ENCODE data around the gene GNAQ. TPM values are rescaled to one million over a fixed set of nuclear protein-coding genes. Genes with fewer than 3 reads are reported as not detected.
"Not testable (repeated sequence)": the region's sequence is repeated elsewhere in the genome, so short reads cannot be mapped to it uniquely, and the experiment has no call there.

GNAQ gene
- total RNA-seq, 4 donors from 2014 or later, result 13.1 to 19.7 (median 16.4) TPM

DNA sequence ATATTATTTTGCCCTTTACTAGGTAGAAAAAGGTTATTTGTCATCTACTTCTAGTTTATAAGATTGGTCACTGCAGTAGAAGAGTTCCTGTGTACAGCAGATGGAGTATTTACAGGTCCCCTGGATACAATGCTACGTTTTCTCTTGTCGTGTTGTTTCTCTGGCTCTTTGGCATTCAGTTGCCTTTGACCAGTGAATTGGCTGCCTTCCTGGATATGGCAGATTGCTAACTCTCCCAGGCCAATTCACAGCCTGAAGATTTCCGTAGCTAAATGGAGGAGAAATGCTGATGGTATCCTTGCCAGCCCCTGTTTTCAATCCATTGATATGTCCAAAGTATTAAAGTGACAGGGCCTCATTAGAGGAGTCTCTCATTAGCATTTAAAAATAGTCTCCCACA, 32.5 kb upstream of the GNAQ start:
- intact Hi-C loops (cut with DNase I; ENCODE audit: low total_unique reads), result no loop called here
- TF ChIP-seq, protein P1, sequence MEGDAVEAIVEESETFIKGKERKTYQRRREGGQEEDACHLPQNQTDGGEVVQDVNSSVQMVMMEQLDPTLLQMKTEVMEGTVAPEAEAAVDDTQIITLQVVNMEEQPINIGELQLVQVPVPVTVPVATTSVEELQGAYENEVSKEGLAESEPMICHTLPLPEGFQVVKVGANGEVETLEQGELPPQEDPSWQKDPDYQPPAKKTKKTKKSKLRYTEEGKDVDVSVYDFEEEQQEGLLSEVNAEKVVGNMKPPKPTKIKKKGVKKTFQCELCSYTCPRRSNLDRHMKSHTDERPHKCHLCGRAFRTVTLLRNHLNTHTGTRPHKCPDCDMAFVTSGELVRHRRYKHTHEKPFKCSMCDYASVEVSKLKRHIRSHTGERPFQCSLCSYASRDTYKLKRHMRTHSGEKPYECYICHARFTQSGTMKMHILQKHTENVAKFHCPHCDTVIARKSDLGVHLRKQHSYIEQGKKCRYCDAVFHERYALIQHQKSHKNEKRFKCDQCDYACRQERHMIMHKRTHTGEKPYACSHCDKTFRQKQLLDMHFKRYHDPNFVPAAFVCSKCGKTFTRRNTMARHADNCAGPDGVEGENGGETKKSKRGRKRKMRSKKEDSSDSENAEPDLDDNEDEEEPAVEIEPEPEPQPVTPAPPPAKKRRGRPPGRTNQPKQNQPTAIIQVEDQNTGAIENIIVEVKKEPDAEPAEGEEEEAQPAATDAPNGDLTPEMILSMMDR (IDR thresholded peaks at IDR 0.05), result no peak
- TF ChIP-seq POLR2A (IDR thresholded peaks at IDR 0.05), result no peak
- WGBS, 2 donors, result 42 to 62% methylated on average over 3 of the region's 3 CpGs
- no peak overlapping the region for H3K4me3 ChIP-seq (ENCODE audit: low read depth, poor library complexity, severe bottlenecking)
- DNase-seq (ENCODE audit: low spot score in 2 of 2), result no peak

DNA sequence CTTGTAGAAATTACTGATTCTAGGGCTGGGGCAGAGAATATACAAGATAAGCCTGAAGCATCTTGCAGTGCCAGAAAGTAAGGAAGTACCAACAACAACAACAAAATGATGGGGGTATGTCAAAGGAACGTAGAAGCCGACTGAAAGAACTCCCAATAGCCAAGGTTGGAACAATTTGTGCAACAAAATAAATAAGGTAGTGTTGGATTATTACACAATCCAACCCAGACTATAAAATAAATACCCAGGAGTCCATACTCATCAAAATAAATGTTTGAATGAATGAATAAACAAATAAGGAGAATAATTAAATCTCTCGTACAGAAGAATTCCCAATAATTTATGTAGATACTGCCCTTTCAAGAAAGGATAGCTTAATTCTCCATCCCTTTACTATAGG, 31.1 kb upstream of the GNAQ start:
- intact Hi-C loops (cut with DNase I; ENCODE audit: low total_unique reads), result no loop called here
- 97% methylated on average over 3 of the region's 3 CpGs for WGBS, 2 donors
- H3K4me3 ChIP-seq (ENCODE audit: low read depth, poor library complexity, severe bottlenecking), result no peak overlapping the region
- TF ChIP-seq, protein P1 (IDR thresholded peaks at IDR 0.05), result no peak
- TF ChIP-seq POLR2A (IDR thresholded peaks at IDR 0.05), result no peak
- no peak for DNase-seq (ENCODE audit: low spot score in 2 of 2)

DNA sequence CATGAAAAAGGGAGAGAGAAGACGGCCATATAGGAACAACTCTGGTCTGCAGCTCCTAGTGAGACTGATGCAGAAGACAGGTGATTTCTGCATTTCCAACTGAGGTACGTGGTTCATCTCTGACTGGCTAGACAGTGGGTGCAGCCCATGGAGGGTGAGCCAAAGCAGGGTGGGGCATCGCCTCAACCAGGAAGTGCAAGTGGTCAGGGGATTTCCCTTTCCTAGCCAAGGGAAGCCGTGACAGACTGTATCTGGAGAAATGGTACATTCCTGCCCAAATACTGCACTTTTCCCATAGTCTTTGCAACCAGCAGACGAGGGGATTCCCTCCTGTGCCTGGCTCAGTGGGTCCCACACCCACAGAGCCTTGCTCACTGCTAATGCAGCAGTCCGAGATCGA, 22.6 kb upstream of the GNAQ start:
- intact Hi-C loops (cut with DNase I; ENCODE audit: low total_unique reads), result loop anchor here (10.0 kb wide), 1 partner anchor 61 kb away; no protein-coding TSS in a partner anchor
- WGBS, 2 donors, result 48 to 58% methylated on average over 7 of the region's 7 CpGs
- H3K4me3 ChIP-seq (ENCODE audit: low read depth, poor library complexity, severe bottlenecking); DNase-seq (ENCODE audit: low spot score in 2 of 2): not testable (repeated sequence)

DNA sequence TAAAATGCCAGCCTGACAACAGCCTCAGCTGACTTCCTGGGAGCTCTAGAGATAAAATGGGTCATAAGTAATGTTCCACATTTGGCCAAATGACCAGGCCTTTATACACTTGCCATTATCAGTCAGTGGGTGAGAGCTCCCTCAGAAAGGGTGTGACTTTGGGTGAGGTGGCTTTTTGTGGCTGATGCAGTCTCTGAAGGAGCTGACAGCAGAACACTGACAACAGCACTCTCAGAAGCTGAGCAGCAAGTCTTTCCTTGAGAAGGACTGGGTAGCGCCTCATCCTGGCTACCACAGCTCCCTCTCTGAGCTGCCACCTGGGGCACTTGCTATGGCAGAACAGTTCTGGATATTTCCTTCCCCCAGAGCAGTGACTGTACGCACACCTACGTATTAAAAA, 22.0 kb upstream of the GNAQ start:
- WGBS, 2 donors, result 95 to 96% methylated on average over 3 of the region's 3 CpGs
- H3K4me3 ChIP-seq (ENCODE audit: low read depth, poor library complexity, severe bottlenecking), result no peak overlapping the region
- DNase-seq (ENCODE audit: low spot score in 2 of 2), result no peak
- intact Hi-C loops (cut with DNase I; ENCODE audit: low total_unique reads), result loop anchor here (10.0 kb wide), 1 partner anchor 61 kb away; no protein-coding TSS in a partner anchor
- TF ChIP-seq POLR2A (IDR thresholded peaks at IDR 0.05), result no peak
- TF ChIP-seq, protein P1 (IDR thresholded peaks at IDR 0.05), result no peak

DNA sequence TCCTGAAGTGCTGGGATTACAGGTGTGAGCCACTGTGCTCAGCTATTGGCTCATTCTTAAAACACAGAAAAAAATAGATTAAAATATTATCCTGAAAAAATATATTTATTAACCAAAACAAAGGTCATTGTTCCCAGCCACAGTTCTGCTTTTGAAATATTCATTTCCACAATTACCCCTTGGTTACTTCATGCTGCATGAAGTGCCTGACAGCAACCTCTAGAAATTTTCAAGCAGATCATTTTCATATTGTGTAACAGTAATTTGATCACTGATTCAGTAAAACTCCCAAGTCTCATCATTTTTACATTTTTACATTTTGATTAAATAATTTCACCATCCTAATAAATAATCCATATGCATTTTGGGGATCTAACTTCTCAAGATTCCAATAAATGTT, 18.8 kb upstream of the GNAQ start:
- no peak for DNase-seq (ENCODE audit: low spot score in 2 of 2)
- TF ChIP-seq POLR2A (IDR thresholded peaks at IDR 0.05), result no peak
- TF ChIP-seq, protein P1 (IDR thresholded peaks at IDR 0.05), result no peak
- no peak overlapping the region for H3K4me3 ChIP-seq (ENCODE audit: low read depth, poor library complexity, severe bottlenecking)
- intact Hi-C loops (cut with DNase I; ENCODE audit: low total_unique reads), result loop anchor here (10.0 kb wide), 1 partner anchor 64 kb away; no protein-coding TSS in a partner anchor

DNA sequence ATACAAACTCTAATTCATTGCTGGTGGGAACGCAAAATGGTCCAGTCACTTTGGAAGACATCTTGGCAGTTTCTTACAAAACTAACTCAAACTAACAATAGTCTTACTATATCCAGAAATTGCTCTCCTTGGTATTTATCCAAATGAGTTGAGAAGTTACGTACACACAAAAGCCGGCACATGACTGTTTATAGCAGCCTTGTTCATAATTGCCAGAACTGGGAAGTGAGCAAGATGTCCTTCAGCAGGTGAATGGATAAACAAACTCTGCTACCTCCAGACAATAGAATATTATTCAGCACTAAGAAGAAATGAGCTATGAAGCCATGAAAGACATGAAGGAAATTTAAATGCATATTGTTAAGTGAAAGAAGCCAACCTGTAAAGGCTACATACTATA, 17.9 kb upstream of the GNAQ start:
- 82 to 87% methylated on average over 3 of the region's 3 CpGs for WGBS, 2 donors
- intact Hi-C loops (cut with DNase I; ENCODE audit: low total_unique reads), result no loop called here
- no peak for DNase-seq (ENCODE audit: low spot score in 2 of 2)
- H3K4me3 ChIP-seq (ENCODE audit: low read depth, poor library complexity, severe bottlenecking), result no peak overlapping the region
- TF ChIP-seq POLR2A (IDR thresholded peaks at IDR 0.05), result no peak
- TF ChIP-seq, protein P1 (IDR thresholded peaks at IDR 0.05), result no peak

Measured in lower leg skin (tissue), 4 donors.